MM.1S (cell line): ENCODE measurements around the gene DUOXA2.

Source experiments
- DNase-seq: peaks from one replicate; pipeline ENCODE4 v3.0.0-alpha.2; 2015
- H2AFZ ChIP-seq: fragments of 300-600 bp; sonication (generic); 2 replicates; pipeline ENCODE4 v1.6.0; 2016; ENCODE audit warnings: antibody characterized with exemption, low read length
- H3F3A ChIP-seq: fragments of 300-600 bp; sonication (generic); 2 replicates; pipeline ENCODE4 v1.6.1; 2016; ENCODE audit warnings: mild to moderate bottlenecking, antibody characterized with exemption, low read length, moderate library complexity, mixed read lengths; ENCODE audit not compliant: insufficient read depth
- H3K27ac ChIP-seq: fragments of 300-600 bp; sonication (generic); 2 replicates; pipeline ENCODE4 v1.5.1; 2016; ENCODE audit warnings: mild to moderate bottlenecking, low read length
- H3K27me3 ChIP-seq: fragments of 300-600 bp; sonication (generic); replicated peaks from 2 replicates; pipeline ENCODE4 v1.6.0; 2016; ENCODE audit warnings: low read length; ENCODE audit not compliant: insufficient read depth
- H3K36me3 ChIP-seq: fragments of 300-600 bp; sonication (generic); replicated peaks from 2 replicates; pipeline ENCODE4 v1.6.1; 2016; ENCODE audit warnings: mild to moderate bottlenecking, low read length, mixed read lengths; ENCODE audit not compliant: insufficient read depth
- H3K4me1 ChIP-seq: fragments of 300-600 bp; sonication (generic); 2 replicates; pipeline ENCODE4 v1.6.1; 2016; ENCODE audit warnings: low read length, mixed read lengths
- H3K4me2 ChIP-seq: fragments of 300-600 bp; sonication (generic); 2 replicates; pipeline ENCODE4 v1.6.0; 2016; ENCODE audit warnings: low read depth, low read length
- H3K4me3 ChIP-seq: fragments of 300-600 bp; sonication (generic); 2 replicates; pipeline ENCODE4 v1.5.1; 2016; ENCODE audit warnings: low read length, mixed read lengths
- H3K79me2 ChIP-seq: fragments of 300-600 bp; sonication (generic); 2 replicates; pipeline ENCODE4 v1.6.1; 2016; ENCODE audit warnings: mixed run types, low read length, mixed read lengths
- H3K9ac ChIP-seq: fragments of 300-600 bp; sonication (generic); 2 replicates; pipeline ENCODE4 v1.6.1; 2016; ENCODE audit warnings: low read length, mixed read lengths
- H3K9me2 ChIP-seq: fragments of 300-600 bp; sonication (generic); replicated peaks from 2 replicates; pipeline ENCODE4 v1.6.1; 2016; ENCODE audit warnings: mild to moderate bottlenecking, low read length, mixed read lengths; ENCODE audit not compliant: insufficient read depth
- H3K9me3 ChIP-seq: fragments of 300-600 bp; sonication (generic); replicated peaks from 2 replicates; pipeline ENCODE4 v1.6.1; 2016; ENCODE audit warnings: mild to moderate bottlenecking, low read length, mixed read lengths; ENCODE audit not compliant: insufficient read depth
- H4K20me1 ChIP-seq: fragments of 300-600 bp; sonication (generic); 2 replicates; pipeline ENCODE4 v1.6.1; 2016; ENCODE audit warnings: mild to moderate bottlenecking, low read length, moderate library complexity, mixed read lengths; ENCODE audit not compliant: insufficient read depth
- CTCF ChIP-seq: fragments of 300-600 bp; sonication (generic); IDR thresholded peaks from 2 replicates; pipeline ENCODE4 v1.5.1; 2016; ENCODE audit warnings: antibody characterized with exemption, low read length, mixed read lengths
- EZH2 ChIP-seq: fragments of 300-600 bp; sonication (generic); optimal IDR thresholded peaks from 2 replicates; pipeline ENCODE3; 2017; ENCODE audit warnings: low read depth, mild to moderate bottlenecking, antibody characterized with exemption, low read length, mixed read lengths
- EZH2phosphoT487 ChIP-seq: fragments of 300-600 bp; sonication (generic); IDR thresholded peaks from 2 replicates; pipeline ENCODE4 v1.6.1; 2018; ENCODE audit warnings: antibody characterized with exemption, low read length

DUOXA2 gene

GRCh38 chr15:45112591-45113379, 1.3 kb upstream of the DUOXA2 start:
- no peaks in the 10 kb centered on the region for H3K79me2 ChIP-seq
- no peaks in the 10 kb centered on the region for H3K4me1 ChIP-seq
- H3K27me3 ChIP-seq, result peaks cover 61% of the 10 kb centered on the region
- H3F3A ChIP-seq, result no peaks in the 10 kb centered on the region
- H3K9ac ChIP-seq, result no peak overlapping the region
- no peak for DNase-seq
- no peak overlapping the region for H3K27ac ChIP-seq
- H3K9me3 ChIP-seq, result no peaks in the 10 kb centered on the region
- H3K4me3 ChIP-seq, result no peak overlapping the region
- no peak for TF ChIP-seq CTCF
- TF ChIP-seq EZH2, result no peak
- no peak for TF ChIP-seq EZH2phosphoT487
- no peaks in the 10 kb centered on the region for H3K9me2 ChIP-seq
- H2AFZ ChIP-seq, result no peak overlapping the region
- no peaks in the 10 kb centered on the region for H3K36me3 ChIP-seq
- H3K4me2 ChIP-seq, result no peak overlapping the region
- H4K20me1 ChIP-seq, result no peaks in the 10 kb centered on the region

GRCh38 chr15:45113380-45113990, 641 bp upstream of the DUOXA2 start:
- Histone ChIP-seq H3K27me3 (peaks cover 61% of the 10 kb centered on the region), H3K4me2 (peak overlapping the region; percentile 48; the same call in 1 of the 2 replicates), H3K4me1 (no peaks in the 10 kb centered on the region), H4K20me1 (no peaks in the 10 kb centered on the region), H3K9me2 (no peaks in the 10 kb centered on the region), H3K9me3 (no peaks in the 10 kb centered on the region), H3K4me3 (peak overlapping the region; percentile 24; the same call in 1 of the 2 replicates), H2AFZ (no peak overlapping the region), H3K36me3 (no peaks in the 10 kb centered on the region), H3F3A (no peaks in the 10 kb centered on the region), H3K27ac (no peak overlapping the region), H3K9ac (no peak overlapping the region), H3K79me2 (no peaks in the 10 kb centered on the region)
- TF ChIP-seq EZH2phosphoT487, result no peak
- no peak for TF ChIP-seq EZH2
- TF ChIP-seq CTCF, result no peak
- DNase-seq, result no peak

GRCh38 chr15:45114751-45115085, 592 bp downstream of the DUOXA2 start:
- H4K20me1 ChIP-seq, result no peaks in the 10 kb centered on the region
- no peak for DNase-seq
- no peaks in the 10 kb centered on the region for H3K9me2 ChIP-seq
- H3K4me3 ChIP-seq, result no peak overlapping the region
- H3K4me2 ChIP-seq, result peak overlapping the region; percentile 48; the same call in 1 of the 2 replicates
- no peaks in the 10 kb centered on the region for H3K36me3 ChIP-seq
- H3K9ac ChIP-seq, result no peak overlapping the region
- no peaks in the 10 kb centered on the region for H3F3A ChIP-seq
- no peaks in the 10 kb centered on the region for H3K9me3 ChIP-seq
- H3K27ac ChIP-seq, result no peak overlapping the region
- no peak overlapping the region for H2AFZ ChIP-seq
- peaks cover 61% of the 10 kb centered on the region for H3K27me3 ChIP-seq
- no peaks in the 10 kb centered on the region for H3K4me1 ChIP-seq
- H3K79me2 ChIP-seq, result no peaks in the 10 kb centered on the region
- no peak for TF ChIP-seq EZH2
- TF ChIP-seq EZH2phosphoT487, result no peak

- Histone ChIP-seq H3K9me2 (no peaks in the 10 kb centered on the region), H3K79me2 (no peaks in the 10 kb centered on the region), H3K36me3 (no peaks in the 10 kb centered on the region), H2AFZ (no peak overlapping the region), H3F3A (no peaks in the 10 kb centered on the region), H3K27me3 (peaks cover 61% of the 10 kb centered on the region), H3K9me3 (no peaks in the 10 kb centered on the region), H3K4me1 (no peaks in the 10 kb centered on the region), H3K9ac (no peak overlapping the region), H4K20me1 (no peaks in the 10 kb centered on the region), H3K4me3 (no peak overlapping the region), H3K27ac (no peak overlapping the region), H3K4me2 (no peak overlapping the region)
- TF ChIP-seq CTCF (no peak), EZH2 (no peak), EZH2phosphoT487 (no peak)
- DNase-seq, result no peak
Measured at GRCh38 chr15:45115312-45115820, 1.2 kb downstream of the DUOXA2 start.
